ENCODE data around the gene ADGRL3.

DNA sequence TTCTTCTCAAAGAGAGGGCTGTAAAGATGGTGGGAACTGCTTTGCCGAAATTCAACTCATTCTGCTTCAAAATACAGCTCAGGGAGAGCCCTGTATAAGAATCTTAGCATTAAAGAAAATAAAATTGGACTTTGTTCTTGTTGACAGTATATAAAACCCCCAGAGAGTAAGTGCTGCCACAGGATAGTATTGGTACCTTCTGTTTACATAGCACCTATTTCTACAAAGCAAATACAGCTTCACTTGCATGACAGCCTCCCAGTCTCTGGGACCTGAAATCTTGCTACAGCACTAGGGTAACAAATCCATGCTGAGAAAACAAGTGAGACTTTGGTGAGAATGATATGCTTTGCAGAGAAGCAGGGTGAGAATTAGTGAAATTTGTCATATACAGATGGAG lies 428.6 kb downstream of the ADGRL3 start:
- TF ChIP-seq, protein P1, sequence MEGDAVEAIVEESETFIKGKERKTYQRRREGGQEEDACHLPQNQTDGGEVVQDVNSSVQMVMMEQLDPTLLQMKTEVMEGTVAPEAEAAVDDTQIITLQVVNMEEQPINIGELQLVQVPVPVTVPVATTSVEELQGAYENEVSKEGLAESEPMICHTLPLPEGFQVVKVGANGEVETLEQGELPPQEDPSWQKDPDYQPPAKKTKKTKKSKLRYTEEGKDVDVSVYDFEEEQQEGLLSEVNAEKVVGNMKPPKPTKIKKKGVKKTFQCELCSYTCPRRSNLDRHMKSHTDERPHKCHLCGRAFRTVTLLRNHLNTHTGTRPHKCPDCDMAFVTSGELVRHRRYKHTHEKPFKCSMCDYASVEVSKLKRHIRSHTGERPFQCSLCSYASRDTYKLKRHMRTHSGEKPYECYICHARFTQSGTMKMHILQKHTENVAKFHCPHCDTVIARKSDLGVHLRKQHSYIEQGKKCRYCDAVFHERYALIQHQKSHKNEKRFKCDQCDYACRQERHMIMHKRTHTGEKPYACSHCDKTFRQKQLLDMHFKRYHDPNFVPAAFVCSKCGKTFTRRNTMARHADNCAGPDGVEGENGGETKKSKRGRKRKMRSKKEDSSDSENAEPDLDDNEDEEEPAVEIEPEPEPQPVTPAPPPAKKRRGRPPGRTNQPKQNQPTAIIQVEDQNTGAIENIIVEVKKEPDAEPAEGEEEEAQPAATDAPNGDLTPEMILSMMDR (IDR thresholded peaks at IDR 0.05): no peak
- TF ChIP-seq POLR2A (IDR thresholded peaks at IDR 0.05): no peak
